NB4 (cell line): ENCODE results near the gene GALNTL6.
A peak's percentile ranks its signal among the peaks of the same experiment; 100 is the strongest.

Source experiments
- DNase-seq: peaks from one replicate; pipeline ENCODE4 v3.0.0; 2010; ENCODE audit warnings: low read depth
- H3K4me3 ChIP-seq: one replicate; pipeline ENCODE4 v1.5.1; 2011; ENCODE audit warnings: mild to moderate bottlenecking, low read depth, low read length, moderate library complexity
- CTCF ChIP-seq: IDR thresholded peaks from one replicate; pipeline ENCODE4 v1.5.1; 2012; ENCODE audit warnings: low read depth, low read length
- MAX ChIP-seq: IDR thresholded peaks from 2 replicates; pipeline ENCODE4 v1.6.1; 2011; ENCODE audit warnings: low read depth, low read length
- MYC ChIP-seq: IDR thresholded peaks from 2 replicates; pipeline ENCODE4 v1.6.1; 2011; ENCODE audit warnings: low read depth, low read length
- POLR2A ChIP-seq: IDR thresholded peaks from 2 replicates; pipeline ENCODE4 v1.6.1; 2011; ENCODE audit warnings: mild to moderate bottlenecking; ENCODE audit not compliant: insufficient read length; ENCODE audit errors: extremely low read depth

Gene GALNTL6

GRCh38 chr4:171849686-171850222 lies 36.5 kb downstream of the GALNTL6 start:
- no peak for TF ChIP-seq CTCF
- H3K4me3 ChIP-seq = no peak overlapping the region
- no peak for DNase-seq

GRCh38 chr4:171851295-171851694 lies 38.1 kb downstream of the GALNTL6 start:
- TF ChIP-seq POLR2A (no peak), MAX (no peak), CTCF (no peak), MYC (no peak)
- no peak for DNase-seq
- H3K4me3 ChIP-seq = no peak overlapping the region

DNA sequence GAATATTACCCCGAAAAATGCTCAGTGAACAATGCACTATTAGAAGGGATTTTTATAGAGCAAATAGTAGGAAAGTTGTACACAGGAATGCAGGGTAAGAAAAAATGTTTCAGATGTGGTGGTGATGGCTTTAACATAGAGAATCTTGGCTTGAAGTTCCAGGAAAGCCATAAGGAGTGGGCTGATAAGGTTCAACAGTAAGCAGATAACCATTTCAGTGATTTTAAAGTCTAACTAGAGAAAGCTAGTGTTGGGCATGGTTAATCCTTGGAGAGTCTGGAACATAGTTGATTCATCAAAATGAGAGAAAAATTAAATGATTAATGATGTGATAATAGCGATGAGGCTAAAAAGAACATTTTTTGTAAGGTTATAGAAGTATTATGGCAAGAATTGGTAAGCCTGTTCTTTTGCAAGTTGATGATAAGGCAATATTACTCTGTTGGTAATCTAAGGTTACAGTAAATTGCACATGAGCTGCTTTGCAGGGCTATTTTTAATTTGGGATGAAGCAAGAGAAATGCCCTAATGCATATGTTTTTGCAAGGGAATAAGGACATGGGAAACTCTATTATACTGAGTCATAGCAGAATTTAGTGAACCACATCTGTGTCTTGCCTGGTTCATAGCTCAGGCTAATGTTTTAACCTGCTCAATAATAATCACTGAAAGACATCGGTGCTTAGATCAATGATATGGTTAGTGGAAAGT lies 44.3 kb downstream of the GALNTL6 start:
- DNase-seq = no peak
- TF ChIP-seq MAX (no peak), CTCF (no peak), MYC (no peak), POLR2A (no peak)

DNA sequence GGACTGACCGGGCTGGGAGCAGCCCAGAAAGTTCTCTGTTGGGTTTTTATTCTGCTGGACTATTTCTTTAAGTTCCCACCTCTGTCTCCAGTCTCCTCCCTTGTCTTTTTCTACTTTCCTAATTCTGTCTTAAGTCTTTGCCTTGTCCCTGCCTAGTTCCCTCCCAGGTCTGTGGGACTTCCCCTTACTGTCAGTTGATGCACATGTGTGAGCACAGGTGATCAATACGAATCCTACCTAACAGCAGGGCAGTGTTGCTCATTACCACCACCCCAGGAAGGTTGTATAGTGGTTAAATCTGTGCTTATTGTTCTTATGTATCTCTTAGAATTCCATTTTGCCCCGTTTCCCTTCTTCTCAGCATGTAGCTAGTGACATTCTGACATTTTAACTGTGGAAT lies 62.1 kb downstream of the GALNTL6 start:
- H3K4me3 ChIP-seq = no peak overlapping the region
- peak; percentile 2 for DNase-seq
- TF ChIP-seq MAX (no peak), CTCF (no peak), MYC (no peak), POLR2A (no peak)

More for the DNA sequence above, 44.3 kb downstream of the GALNTL6 start:
- no peak overlapping the region for H3K4me3 ChIP-seq

DNA sequence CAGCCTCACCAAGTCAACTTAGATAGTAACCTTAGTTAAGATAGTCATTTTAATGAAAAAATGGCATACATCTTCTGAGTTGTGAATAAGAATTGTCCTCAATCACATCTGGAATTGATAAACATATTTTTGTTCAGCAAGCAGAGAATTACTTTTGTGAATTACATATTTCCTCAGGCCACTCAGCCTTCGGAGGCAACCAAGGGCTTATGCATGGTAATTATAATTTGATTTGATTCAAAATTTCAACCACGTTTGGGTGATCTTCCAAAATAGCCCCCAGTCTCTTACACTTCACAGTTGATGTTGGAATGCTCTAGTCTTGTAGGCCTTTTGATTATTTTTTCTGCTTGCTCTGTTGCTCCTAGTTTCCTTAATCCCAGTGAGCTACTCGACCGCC lies 63.4 kb downstream of the GALNTL6 start:
- no peak overlapping the region for H3K4me3 ChIP-seq
- no peak for DNase-seq
- no peak for TF ChIP-seq MYC
- no peak for TF ChIP-seq POLR2A
- TF ChIP-seq MAX = no peak

DNA sequence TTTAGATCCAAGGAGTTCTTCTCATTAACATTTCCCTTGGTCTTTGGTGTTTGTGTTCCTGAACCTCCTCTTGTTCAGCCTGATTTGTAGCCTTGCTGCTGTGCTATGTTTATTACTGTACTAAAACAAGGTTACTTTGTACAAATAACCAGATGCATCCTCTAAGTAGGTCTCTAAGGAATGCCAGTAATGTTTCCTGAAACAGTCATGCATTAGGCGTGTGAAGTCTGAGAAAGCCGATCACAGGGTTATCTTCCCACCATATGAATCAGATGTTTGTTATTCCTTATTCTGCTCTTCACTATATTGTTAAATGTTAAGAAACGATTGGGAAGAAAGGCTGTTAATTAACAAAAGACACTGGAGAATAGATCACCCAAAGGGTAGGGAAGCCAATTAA lies 66.9 kb downstream of the GALNTL6 start:
- DNase-seq = no peak
- no peak for TF ChIP-seq MYC
- no peak for TF ChIP-seq MAX
- TF ChIP-seq POLR2A = no peak
- TF ChIP-seq CTCF = no peak
- no peak overlapping the region for H3K4me3 ChIP-seq
